Measurements from ENCODE around the gene EVA1B. TPM values are rescaled to one million over a fixed set of nuclear protein-coding genes. Genes with fewer than 3 reads are reported as not detected.
A peak's percentile ranks its signal among the peaks of the same experiment; 100 is the strongest.

EVA1B gene
- total and polyA plus RNA-seq, 2 of the 13 experiments (the other 11 are each of a cell fraction or from before 2014, with no cell fraction given) = 3.9 to 6.6 TPM

GRCh38 chr1:36323636-36324352 is at the start of gene EVA1B (continued):
- TF ChIP-seq KIAA2018 (CRISPR knock-in tag; IDR thresholded peaks at IDR 0.05; ENCODE audit: borderline replicate concordance) (no peak), MLXIP (CRISPR knock-in tag; IDR thresholded peaks at IDR 0.05; ENCODE audit: borderline replicate concordance) (no peak), ZNF33A (CRISPR knock-in tag; IDR thresholded peaks at IDR 0.05; ENCODE audit: borderline replicate concordance) (no peak), ZNF44 (CRISPR knock-in tag; IDR thresholded peaks at IDR 0.05) (no peak), FOXA1 (IDR thresholded peaks at IDR 0.05) (no peak), FOXA1 (CRISPR knock-in tag; IDR thresholded peaks at IDR 0.05) (no peak), DZIP1 (CRISPR knock-in tag; IDR thresholded peaks at IDR 0.05) (no peak), ARID4A (CRISPR knock-in tag; IDR thresholded peaks at IDR 0.05; ENCODE audit: borderline replicate concordance) (peak; percentile 82)
